GM12878 (cell line): ENCODE measurements around the gene SCYGR5. TPM values are rescaled to one million over a fixed set of nuclear protein-coding genes. Genes with fewer than 3 reads are reported as not detected.
"Not testable (repeated sequence)": the region's sequence is repeated elsewhere in the genome, so short reads cannot be mapped to it uniquely, and the experiment has no call there.

Source experiments
- ATAC-seq: fragments of 200-7000 bp; cut with Tn5 transposase; 3 replicates; pipeline ENCODE4 v1.9.1; 2020; ENCODE audit warnings: mild to moderate bottlenecking, moderate library complexity
- Bru-seq: library from RNA; stranded (reverse); fragments of 400-500 nt; gene quantifications from one replicate; lab custom pipeline; 2021; lab: Mats Ljungman, UMichigan
- BruChase-seq, 2 experiments: library from RNA; stranded (reverse); fragments of 400-500 nt; gene quantifications; one replicate each; lab custom pipeline; 2021; lab: Mats Ljungman, UMichigan
- BruUV-seq: library from RNA; stranded (reverse); fragments of 400-500 nt; replicated peaks from 2 replicates; lab custom pipeline; 2021; lab: Mats Ljungman, UMichigan
- CTCF ChIA-PET: fragments of 300-600 bp; sonication (Branson Sonifier 250); formaldehyde crosslinking; extraction: SDS; loops from one replicate; lab custom pipeline; 2021; ENCODE audit warnings: inconsistent platforms; lab: Yijun Ruan, JAX
- POLR2A ChIA-PET: fragments of 350-600 bp; formaldehyde crosslinking; extraction: SDS; loops from one replicate; lab custom pipeline; 2021; ENCODE audit warnings: inconsistent platforms; lab: Charles Lee
- RAD21 ChIA-PET: fragments of 300-600 bp; sonication (Branson Sonifier 250); formaldehyde crosslinking; loops from one replicate; lab custom pipeline; 2023; ENCODE audit warnings: antibody characterized with exemption; ENCODE audit not compliant: unreplicated experiment; lab: Charles Lee
- SMC1A ChIA-PET: fragments of 300-600 bp; sonication (Branson Sonifier 250); formaldehyde crosslinking; loops from one replicate; lab custom pipeline; 2023; ENCODE audit not compliant: unreplicated experiment, uncharacterized antibody; lab: Charles Lee
- DNase-seq: peaks from one replicate; pipeline ENCODE4 v3.0.0-alpha.2; 2011; ENCODE audit warnings: low read depth, low spot score
- FAIRE-seq: peaks from 3 replicates; lab custom pipeline; 2011; peaks lifted over from hg19 to GRCh38; lab: Jason Lieb, UNC
- H2AFZ ChIP-seq: 2 replicates; pipeline ENCODE4 v1.6.0; 2011; ENCODE audit warnings: low read depth, low read length, control low read depth; ENCODE audit not compliant: control insufficient read depth
- H3K27ac ChIP-seq: 2 replicates; pipeline ENCODE4 v1.5.1; 2011; ENCODE audit warnings: control low read depth; ENCODE audit not compliant: control insufficient read depth, insufficient read depth
- H3K27me3 ChIP-seq, 2 experiments: replicated peaks in 1 of 2; 2 replicates each; pipeline versions ENCODE4 v1.6.0 to v1.6.1; 2011; ENCODE audit warnings: low read length in 1 of 2; ENCODE audit not compliant: control insufficient read depth in 2 of 2, insufficient read depth in 2 of 2
- H3K36me3 ChIP-seq, 2 experiments: 2 replicates each; pipeline ENCODE4 v1.5.1; 2011; ENCODE audit warnings: low read length in 1 of 2; ENCODE audit not compliant: control insufficient read depth in 2 of 2, insufficient read depth in 2 of 2
- H3K4me1 ChIP-seq: 2 replicates; pipeline ENCODE4 v1.6.1; 2011; ENCODE audit warnings: mild to moderate bottlenecking, low read length, moderate library complexity, mixed read lengths; ENCODE audit not compliant: control insufficient read depth, insufficient read depth
- H3K4me2 ChIP-seq: 2 replicates; pipeline ENCODE4 v1.6.0; 2011; ENCODE audit warnings: control low read depth; ENCODE audit not compliant: control insufficient read depth, insufficient read depth
- H3K4me3 ChIP-seq: fragments of 200-600 bp; sonication (generic); 2 replicates; pipeline ENCODE4 v1.5.1; 2016
- H3K79me2 ChIP-seq: 2 replicates; pipeline ENCODE4 v1.6.0; 2011; ENCODE audit warnings: low read length; ENCODE audit not compliant: control insufficient read depth, insufficient read depth
- H3K9ac ChIP-seq: 2 replicates; pipeline ENCODE4 v1.8.0; 2011; ENCODE audit warnings: low read length, control low read depth, mixed read lengths; ENCODE audit not compliant: control insufficient read depth, insufficient read depth
- H3K9me3 ChIP-seq: replicated peaks from 3 replicates; pipeline ENCODE4 v1.5.1; 2011; ENCODE audit warnings: mild to moderate bottlenecking, low read length; ENCODE audit not compliant: control insufficient read depth, insufficient read depth
- H4K20me1 ChIP-seq: 2 replicates; pipeline ENCODE4 v1.6.0; 2011; ENCODE audit not compliant: control insufficient read depth, insufficient read depth
- WGBS: methylation state at CpG from one replicate; pipeline ENCODE4 v1.1.6; 2016; ENCODE audit warnings: low lambda C conversion rate; ENCODE audit not compliant: insufficient replicate concordance, insufficient coverage; ENCODE audit errors: missing lambda C conversion rate; 5-methylcytosine and 5-hydroxymethylcytosine counted together
- in situ Hi-C: fragments of 300-500 bp; cut with MboI; formaldehyde crosslinking; loops from 9 replicates; pipeline ENCODE4 v1.14.3; 2018; ENCODE audit warnings: mixed read lengths
- intact Hi-C: fragments of 100-400 bp; cut with micrococcal nuclease; formaldehyde crosslinking; loops from one replicate; pipeline ENCODE4 v1.14.2; 2022; ENCODE audit not compliant: unreplicated experiment
- long read RNA-seq, 2 experiments: library from polyadenylated mRNA; unstranded; transcript quantifications; one replicate each; pipeline ENCODE4 v2.0.0, GENCODE V29; 2019 to 2020
- polyA minus RNA-seq, 3 experiments: library from RNA; depleted of rRNA, polyadenylated mRNA; stranded (reverse); fragments of >200 nt; gene quantifications; 2 replicates each; pipeline ENCODE4 v1.2.3, GENCODE V29; 2011
- polyA plus RNA-seq, 11 experiments: library from polyadenylated mRNA; depleted of rRNA in 4 of 11; unstranded in 6 of 11; stranded (reverse) in 5 of 11; fragments of >200 nt; fragmentation: Nextera tagmentation in 4 of 11; fragmentation: Illumina TruSeq in 1 of 11; extraction: Ambion mirVana in 4 of 11; extraction: Trizol in 1 of 11; gene quantifications; 1 replicate in 1 of 11; 2 replicates in 10 of 11; pipeline versions ENCODE4 v1.2.1 to v1.2.3, GENCODE V29; 2011 to 2016; ENCODE audit warnings: inconsistent platforms in 2 of 11, missing spikeins in 2 of 11, low read depth in 1 of 11
- total RNA-seq, 4 experiments: library from RNA; depleted of rRNA in 3 of 4; stranded (reverse); fragments of >200 nt in 3 of 4; fragmentation: Illumina TruSeq in 1 of 4; extraction: Trizol in 1 of 4; gene quantifications; 2 replicates each; pipeline versions ENCODE4 v1.2.1 to v1.2.3, GENCODE V29; 2013 to 2021

The SCYGR5 gene, protein sequence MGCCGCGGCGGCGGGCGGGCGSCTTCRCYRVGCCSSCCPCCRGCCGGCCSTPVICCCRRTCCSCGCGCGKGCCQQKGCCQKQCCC
- not detected in 2 replicates for total RNA-seq (2013; cell fraction: nucleolus; rRNA removed)
- not detected in 2 replicates for total RNA-seq (2014; rRNA removed)
- not detected in 2 replicates for total RNA-seq (2014; rRNA removed; fragmentation: Illumina TruSeq; extraction: Trizol)
- total RNA-seq (2021), result not detected in 2 replicates
- polyA plus RNA-seq (2011; ENCODE audit: low read depth), result not detected
- not detected in 2 replicates for polyA plus RNA-seq (2011; rRNA removed)
- polyA plus RNA-seq (2011; cell fraction: cytosol; rRNA removed), result not detected in 2 replicates
- not detected in 2 replicates for polyA plus RNA-seq (2011; cell fraction: nucleus; rRNA removed)
- polyA plus RNA-seq (2012), result not detected in 2 replicates
- not detected in 2 replicates for polyA plus RNA-seq (2014; fragmentation: Illumina TruSeq; extraction: Trizol)
- polyA plus RNA-seq (2014; fragmentation: Nextera tagmentation; extraction: Ambion mirVana), result not detected
- polyA plus RNA-seq (2014; rRNA removed), result not detected in 2 replicates
- not detected for polyA plus RNA-seq (2016; fragmentation: Nextera tagmentation; extraction: Ambion mirVana)
- not detected in 2 replicates for polyA minus RNA-seq (2011; rRNA and poly(A)+ RNA removed)
- not detected in 2 replicates for polyA minus RNA-seq (2011; cell fraction: cytosol; rRNA and poly(A)+ RNA removed)
- polyA minus RNA-seq (2011; cell fraction: nucleus; rRNA and poly(A)+ RNA removed), result not detected in 2 replicates
- Bru-seq, nascent RNA, result not detected
- BruChase-seq, experiment 1, labeled RNA remaining after a 6-hour chase, result not detected
- BruChase-seq, experiment 2, labeled RNA remaining after a 2-hour chase, result not detected
- long read RNA-seq, experiment 1, result 0 reads
- long read RNA-seq, experiment 2, result 0 reads

DNA sequence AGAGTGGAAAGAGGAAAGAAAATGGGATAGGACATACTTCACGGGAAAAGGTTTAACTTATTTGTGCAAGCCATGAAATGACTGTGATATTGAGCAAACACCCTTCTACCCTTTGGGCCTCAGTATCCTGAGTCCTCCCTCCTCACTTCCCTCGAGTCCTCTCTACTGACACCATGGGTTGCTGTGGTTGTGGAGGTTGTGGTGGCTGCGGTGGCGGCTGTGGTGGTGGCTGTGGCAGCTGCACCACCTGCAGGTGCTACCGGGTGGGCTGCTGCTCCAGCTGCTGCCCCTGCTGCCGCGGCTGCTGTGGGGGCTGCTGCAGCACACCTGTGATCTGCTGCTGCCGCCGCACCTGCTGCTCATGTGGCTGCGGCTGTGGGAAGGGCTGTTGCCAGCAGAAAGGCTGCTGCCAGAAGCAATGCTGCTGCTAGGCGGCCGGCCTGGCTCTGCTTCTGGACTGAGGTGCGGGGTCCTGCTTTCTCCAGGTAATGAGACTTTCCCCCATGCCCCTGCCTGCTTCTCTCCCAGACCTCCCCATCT, at the start of gene SCYGR5:
Gene SCYGR5, plus strand, starts transcription at position 174 of the 540 bp plus-strand sequence. Its CDS starts 0 bp downstream, at position 174.
- H3K4me3 ChIP-seq, H3K36me3 ChIP-seq, in situ Hi-C loops, RAD21 ChIA-PET, POLR2A ChIA-PET, FAIRE-seq, BruUV-seq, H3K27ac ChIP-seq, H3K79me2 ChIP-seq, H2AFZ ChIP-seq, H3K4me1 ChIP-seq, DNase-seq, H3K4me2 ChIP-seq, H3K27me3 ChIP-seq, H3K9ac ChIP-seq, H3K9me3 ChIP-seq, intact Hi-C loops, ATAC-seq, SMC1A ChIA-PET, H4K20me1 ChIP-seq: not testable (repeated sequence)
- 58% methylated on average over 13 of the region's 13 CpGs for WGBS
- CTCF ChIA-PET, result interaction anchor here (1.4 to 1.6 kb wide), 2 partner anchors 9 to 99 kb away, joined by 6 to 7 read pairs; no protein-coding TSS in a partner anchor
